Stimulated activated CD4-positive, alpha-beta T cell treated with anti-CD3 and anti-CD28 coated beads, TNF-alpha, amount 100 ng/mL, for 24 hours (primary cell): ENCODE data around the gene CPSF4.
A peak's percentile ranks its signal among the peaks of the same experiment; 100 is the strongest.
"Not testable (repeated sequence)": the region's sequence is repeated elsewhere in the genome, so short reads cannot be mapped to it uniquely, and the experiment has no call there.

Source experiments
- DNase-seq, 3 experiments: peaks; one replicate each; pipeline ENCODE4 v3.0.0-alpha.2; 2020; ENCODE audit warnings: low read depth in 3 of 3

The CPSF4 gene

GRCh38 chr7:99490878-99491277 lies 52.1 kb downstream of the CPSF4 start:
- DNase-seq: no peak

GRCh38 chr7:99493823-99494222 lies 55.1 kb downstream of the CPSF4 start:
- no peak for DNase-seq

- no peak for DNase-seq
Measured at GRCh38 chr7:99497766-99498545, 59.2 kb downstream of the CPSF4 start.

GRCh38 chr7:99498546-99498944 lies 59.8 kb downstream of the CPSF4 start:
- no peak for DNase-seq

GRCh38 chr7:99499371-99499720 lies 60.6 kb downstream of the CPSF4 start:
- no peak for DNase-seq

- peak; percentile 80 to 87 (median 83) for DNase-seq
Measured at GRCh38 chr7:99499721-99500636, 61.2 kb downstream of the CPSF4 start, which contains the start of gene ZNF394. TSS of gene ZNF394 (minus strand) at chr7:99500281. CDS start at chr7:99500093, 188 bp downstream.

- DNase-seq: no peak
Measured at GRCh38 chr7:99500637-99501009, 61.9 kb downstream of the CPSF4 start.

GRCh38 chr7:99501236-99501635 lies 62.5 kb downstream of the CPSF4 start:
- DNase-seq: not testable (repeated sequence)

- DNase-seq: no peak
Measured at GRCh38 chr7:99504281-99504602, 65.5 kb downstream of the CPSF4 start.

- peak; percentile 91 to 96 (median 93) for DNase-seq
Measured at GRCh38 chr7:99504603-99505323, 66.0 kb downstream of the CPSF4 start, which contains the start of gene ZKSCAN5. TSS of gene ZKSCAN5 (plus strand) at chr7:99504662. CDS start at chr7:99506045, 1,383 bp downstream.

- no peak for DNase-seq
Measured at GRCh38 chr7:99505324-99505662, 66.5 kb downstream of the CPSF4 start.
